Esophagus squamous epithelium (tissue), 5 donors: ENCODE measurements around the gene SERPINE2. TPM values are rescaled to one million over a fixed set of nuclear protein-coding genes. Genes with fewer than 3 reads are reported as not detected.

Experiments used
- DNase-seq: peaks from one replicate; lab custom pipeline; 2025; lab: John Stamatoyannopoulos, UW
- H3K27ac ChIP-seq, 4 donors: fragments of 200-600 bp; sonication (generic); one replicate each; pipeline ENCODE4 v1.5.1; 2016 to 2019; ENCODE audit warnings: mild to moderate bottlenecking in 1 of 4
- H3K27me3 ChIP-seq, 4 donors: fragments of 200-600 bp; sonication (generic); 1 replicate in 3 of 4; 2 replicates in 1 of 4; pipeline versions ENCODE4 v1.5.1 to v1.6.0; 2017 to 2021; ENCODE audit warnings: antibody characterized with exemption in 1 of 4
- H3K36me3 ChIP-seq, 3 donors: fragments of 200-600 bp; sonication (generic); one replicate each; pipeline ENCODE4 v1.5.1; 2016 to 2019
- H3K4me1 ChIP-seq, 3 donors: fragments of 200-600 bp; sonication (generic); one replicate each; pipeline ENCODE4 v1.5.1; 2017 to 2019
- H3K4me3 ChIP-seq, 4 donors: fragments of 200-600 bp; sonication (generic); 1 replicate in 3 of 4; 2 replicates in 1 of 4; pipeline ENCODE4 v1.5.1; 2016 to 2019; ENCODE audit warnings: mild to moderate bottlenecking in 2 of 4, moderate library complexity in 1 of 4
- H3K9me3 ChIP-seq, 3 donors: fragments of 200-600 bp; sonication (generic); one replicate each; pipeline ENCODE4 v1.5.1; 2016 to 2019
- POLR2A ChIP-seq, 4 donors: fragments of 450-650 bp; IDR thresholded peaks; one replicate each; pipeline ENCODE4 v1.6.1; 2017; ENCODE audit warnings: antibody characterized with exemption in 4 of 4, mild to moderate bottlenecking in 4 of 4, moderate library complexity in 3 of 4
- WGBS, 2 donors: methylation state at CpG; one replicate each; pipeline ENCODE4 v1.1.5; 2018; 5-methylcytosine and 5-hydroxymethylcytosine counted together
- intact Hi-C: fragments of 100-400 bp; cut with DNase I; formaldehyde crosslinking; loops from one replicate; pipeline ENCODE4 v1.15.0; 2022
- total RNA-seq, 4 donors: library from RNA; depleted of rRNA; stranded (reverse); fragments of >200 nt; gene quantifications; one replicate each; pipeline ENCODE4 v1.1.0, GENCODE V29; 2016
- TF ChIP-seq, protein P1 (sequence below), 6 experiments: fragments of 450-650 bp in 4 of 6; fragments of 200-600 bp in 2 of 6; sonication (generic) in 2 of 6; IDR thresholded peaks; one replicate each; pipeline ENCODE4 v1.5.1; 2016 to 2019; ENCODE audit warnings: antibody characterized with exemption in 6 of 6, mild to moderate bottlenecking in 4 of 6, moderate library complexity in 4 of 6
- donor health status: DM: yes; HTN: yes; CAD: no.

Gene SERPINE2
- total RNA-seq, 4 donors from 2014 or later, result 18.3 to 43.8 (median 22.1) TPM

DNA sequence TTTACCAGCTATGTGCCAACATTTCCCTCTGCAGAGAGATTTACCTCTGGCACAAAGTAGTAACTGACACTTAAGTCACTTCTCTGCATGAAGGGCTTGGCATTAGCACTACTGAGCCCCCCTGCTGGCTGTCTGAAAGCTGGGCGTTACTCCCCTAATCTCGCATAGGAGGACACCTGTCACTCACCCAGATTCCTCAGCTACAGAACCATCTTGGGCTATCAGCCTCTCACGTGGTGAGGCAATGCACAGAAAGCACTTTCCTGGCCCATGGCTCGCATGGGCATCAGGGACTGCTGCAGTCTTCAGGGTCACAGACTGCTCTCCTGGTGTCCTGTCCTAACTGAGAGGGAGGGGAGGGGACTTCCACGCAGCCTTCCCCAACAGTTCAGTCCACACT lies 12.0 kb downstream of the SERPINE2 start:
- TF ChIP-seq POLR2A (IDR thresholded peaks at IDR 0.05), result no peak
- TF ChIP-seq, protein P1, sequence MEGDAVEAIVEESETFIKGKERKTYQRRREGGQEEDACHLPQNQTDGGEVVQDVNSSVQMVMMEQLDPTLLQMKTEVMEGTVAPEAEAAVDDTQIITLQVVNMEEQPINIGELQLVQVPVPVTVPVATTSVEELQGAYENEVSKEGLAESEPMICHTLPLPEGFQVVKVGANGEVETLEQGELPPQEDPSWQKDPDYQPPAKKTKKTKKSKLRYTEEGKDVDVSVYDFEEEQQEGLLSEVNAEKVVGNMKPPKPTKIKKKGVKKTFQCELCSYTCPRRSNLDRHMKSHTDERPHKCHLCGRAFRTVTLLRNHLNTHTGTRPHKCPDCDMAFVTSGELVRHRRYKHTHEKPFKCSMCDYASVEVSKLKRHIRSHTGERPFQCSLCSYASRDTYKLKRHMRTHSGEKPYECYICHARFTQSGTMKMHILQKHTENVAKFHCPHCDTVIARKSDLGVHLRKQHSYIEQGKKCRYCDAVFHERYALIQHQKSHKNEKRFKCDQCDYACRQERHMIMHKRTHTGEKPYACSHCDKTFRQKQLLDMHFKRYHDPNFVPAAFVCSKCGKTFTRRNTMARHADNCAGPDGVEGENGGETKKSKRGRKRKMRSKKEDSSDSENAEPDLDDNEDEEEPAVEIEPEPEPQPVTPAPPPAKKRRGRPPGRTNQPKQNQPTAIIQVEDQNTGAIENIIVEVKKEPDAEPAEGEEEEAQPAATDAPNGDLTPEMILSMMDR (IDR thresholded peaks at IDR 0.05), result no peak
- 62 to 82% methylated on average over 4 to 5 of the region's 5 CpGs for WGBS, 2 donors
- H3K27ac ChIP-seq, result no peak overlapping the region
- no peak overlapping the region for H3K4me3 ChIP-seq
- H3K27me3 ChIP-seq, result no peaks in the 10 kb centered on the region
- intact Hi-C loops, result no loop called here
- no peaks in the 10 kb centered on the region for H3K36me3 ChIP-seq
- H3K4me1 ChIP-seq, result peaks cover 0 to 40% (median 9%) of the 10 kb centered on the region in 3 donors
- H3K9me3 ChIP-seq, result no peaks in the 10 kb centered on the region
- DNase-seq, result no peak

DNA sequence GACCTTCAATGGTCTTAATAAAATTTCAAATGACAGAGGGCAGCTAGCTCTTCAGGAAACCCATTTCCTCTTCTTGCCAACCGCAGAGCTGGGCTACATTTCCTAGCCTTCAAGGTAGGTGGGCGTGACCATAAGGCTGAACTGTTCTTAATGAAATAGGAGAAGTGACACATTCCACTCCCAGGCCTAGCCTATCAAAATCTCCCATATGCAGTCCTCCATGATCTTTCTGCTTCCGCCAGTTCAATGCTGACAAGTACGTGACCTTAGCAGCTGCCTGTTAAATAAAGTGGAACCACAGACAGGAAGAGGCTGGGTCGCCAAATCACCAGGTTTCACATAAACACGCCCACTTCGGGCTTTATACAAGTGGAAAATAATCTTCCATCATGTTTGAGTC lies 13.2 kb downstream of the SERPINE2 start:
- no peaks in the 10 kb centered on the region for H3K36me3 ChIP-seq
- no peaks in the 10 kb centered on the region for H3K9me3 ChIP-seq
- intact Hi-C loops, result no loop called here
- H3K27me3 ChIP-seq, result no peaks in the 10 kb centered on the region
- TF ChIP-seq, protein P1 (IDR thresholded peaks at IDR 0.05), result no peak
- no peak for TF ChIP-seq POLR2A (IDR thresholded peaks at IDR 0.05)
- no peak overlapping the region for H3K27ac ChIP-seq
- 51 to 76% methylated on average over 7 of the region's 7 CpGs for WGBS, 2 donors
- peaks cover 0 to 40% (median 9%) of the 10 kb centered on the region in 3 donors for H3K4me1 ChIP-seq
- no peak overlapping the region for H3K4me3 ChIP-seq
- no peak for DNase-seq

DNA sequence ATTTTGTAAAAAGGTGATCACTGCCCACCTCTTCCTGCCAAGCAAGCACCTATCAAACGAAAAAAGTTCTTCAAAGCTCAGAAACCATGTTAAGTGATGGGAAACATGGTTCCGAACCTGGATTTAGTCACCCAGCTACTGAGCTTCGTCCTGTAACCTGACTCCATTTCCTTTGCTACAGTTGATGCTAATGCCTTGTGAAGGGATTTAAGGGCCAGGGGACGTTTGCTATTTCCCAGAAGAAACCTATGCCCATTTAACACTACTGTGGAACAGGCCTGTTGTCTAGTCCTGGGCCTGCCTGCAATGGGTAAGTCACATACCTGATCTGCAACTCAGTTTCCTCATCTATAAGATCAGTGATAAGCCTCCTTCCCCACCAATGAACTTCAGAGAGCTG lies 14.8 kb downstream of the SERPINE2 start:
- intact Hi-C loops, result no loop called here
- no peak overlapping the region for H3K4me3 ChIP-seq
- WGBS, 2 donors, result 71 to 82% methylated on average over 4 of the region's 4 CpGs
- peaks cover 0 to 24% (median 0%) of the 10 kb centered on the region in 3 donors for H3K4me1 ChIP-seq
- no peaks in the 10 kb centered on the region for H3K36me3 ChIP-seq
- TF ChIP-seq, protein P1 (IDR thresholded peaks at IDR 0.05), result no peak
- TF ChIP-seq POLR2A (IDR thresholded peaks at IDR 0.05), result no peak
- H3K27me3 ChIP-seq, result no peaks in the 10 kb centered on the region
- no peaks in the 10 kb centered on the region for H3K9me3 ChIP-seq
- DNase-seq, result no peak
- no peak overlapping the region for H3K27ac ChIP-seq

DNA sequence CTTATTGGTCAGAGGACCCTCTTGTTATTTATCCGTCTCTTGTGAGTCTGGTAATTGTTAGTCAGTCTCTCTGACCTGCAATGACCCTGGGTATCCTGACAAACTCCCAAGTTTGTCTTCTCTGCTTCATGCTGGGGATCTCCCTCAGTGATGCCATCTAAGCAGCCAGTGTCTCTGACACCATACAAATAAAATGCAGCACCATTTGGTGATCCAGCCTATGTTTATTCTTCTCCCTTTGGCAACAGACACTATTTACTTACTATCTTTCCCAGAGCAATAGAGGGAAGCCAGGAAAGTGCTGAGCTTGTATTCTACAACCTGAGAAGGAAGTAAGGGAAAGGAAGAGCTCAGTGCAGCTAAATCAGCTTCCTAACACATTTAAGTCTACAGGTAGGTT lies 15.9 kb downstream of the SERPINE2 start:
- H3K4me3 ChIP-seq, result no peak overlapping the region
- H3K36me3 ChIP-seq, result no peaks in the 10 kb centered on the region
- intact Hi-C loops, result no loop called here
- H3K4me1 ChIP-seq, result peaks cover 0 to 14% (median 0%) of the 10 kb centered on the region in 3 donors
- no peak overlapping the region for H3K27ac ChIP-seq
- WGBS, 2 donors, result 50 to 60% methylated on average over 1 of the region's 1 CpG
- no peaks in the 10 kb centered on the region for H3K27me3 ChIP-seq
- no peak for DNase-seq
- no peaks in the 10 kb centered on the region for H3K9me3 ChIP-seq
- no peak for TF ChIP-seq POLR2A (IDR thresholded peaks at IDR 0.05)
- TF ChIP-seq, protein P1 (IDR thresholded peaks at IDR 0.05), result no peak

DNA sequence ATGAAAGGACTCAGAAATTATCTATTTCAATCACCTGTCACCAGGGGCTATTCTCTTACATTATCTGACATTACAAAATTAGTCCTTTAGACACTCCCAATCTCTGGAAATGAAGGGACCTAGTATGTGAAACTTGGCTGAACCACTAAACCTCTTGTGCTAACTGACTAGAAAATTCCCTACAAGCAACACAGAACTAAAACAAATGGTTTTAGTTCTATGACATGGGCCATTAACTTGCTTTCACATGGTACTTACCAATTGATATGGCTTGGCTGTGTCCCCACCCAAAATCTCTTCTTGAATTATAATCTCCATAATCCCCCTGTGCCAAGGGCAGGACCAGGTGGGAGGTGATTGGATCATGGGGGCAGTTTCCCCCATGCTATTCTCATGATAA lies 16.6 kb downstream of the SERPINE2 start:
- H3K4me1 ChIP-seq, result peaks cover 0 to 13% (median 0%) of the 10 kb centered on the region in 3 donors
- intact Hi-C loops, result no loop called here
- TF ChIP-seq, protein P1 (IDR thresholded peaks at IDR 0.05), result no peak
- TF ChIP-seq POLR2A (IDR thresholded peaks at IDR 0.05), result no peak
- H3K36me3 ChIP-seq, result no peaks in the 10 kb centered on the region
- no peak overlapping the region for H3K4me3 ChIP-seq
- no peaks in the 10 kb centered on the region for H3K27me3 ChIP-seq
- no peak for DNase-seq
- no peak overlapping the region for H3K27ac ChIP-seq
- H3K9me3 ChIP-seq, result no peaks in the 10 kb centered on the region
